ENCODE measurements around the gene ZNF839. TPM values are rescaled to one million over a fixed set of nuclear protein-coding genes. Genes with fewer than 3 reads are reported as not detected.
A peak's percentile ranks its signal among the peaks of the same experiment; 100 is the strongest.

ZNF839 gene
- total RNA-seq, 1 experiment from 2014 or later: 15.1 TPM

GRCh38 chr14:102342238-102342637 is 22.7 kb downstream of the ZNF839 start:
- DNase-seq (ENCODE audit: low spot score) (no peak), ATAC-seq (no peak)
- TF ChIP-seq ZBTB43 (CRISPR knock-in tag; IDR thresholded peaks at IDR 0.05) (no peak), GABPB1 (CRISPR knock-in tag; IDR thresholded peaks at IDR 0.05) (no peak), ZNF232 (CRISPR knock-in tag; IDR thresholded peaks at IDR 0.05) (no peak), ESRRA (CRISPR knock-in tag; IDR thresholded peaks at IDR 0.05; ENCODE audit: borderline replicate concordance) (no peak), EMX1 (CRISPR knock-in tag; IDR thresholded peaks at IDR 0.05) (no peak), ZNF317 (CRISPR knock-in tag; IDR thresholded peaks at IDR 0.05; ENCODE audit: borderline replicate concordance, low read depth) (no peak), RORB (CRISPR knock-in tag; IDR thresholded peaks at IDR 0.05) (no peak), ZNF121 (CRISPR knock-in tag; IDR thresholded peaks at IDR 0.05) (no peak), MYBL2 (CRISPR knock-in tag; IDR thresholded peaks at IDR 0.05) (no peak), PREB (CRISPR knock-in tag; IDR thresholded peaks at IDR 0.05; ENCODE audit: borderline replicate concordance) (no peak), CREM (CRISPR knock-in tag; IDR thresholded peaks at IDR 0.05) (no peak), E2F4 (CRISPR knock-in tag; IDR thresholded peaks at IDR 0.05; ENCODE audit: borderline replicate concordance, low read depth) (no peak), SP1 (CRISPR knock-in tag; conservative IDR thresholded peaks at IDR 0.05) (no peak), RELA (CRISPR knock-in tag; IDR thresholded peaks at IDR 0.05; ENCODE audit: borderline replicate concordance) (no peak)
- TF ChIP-seq, protein P1, sequence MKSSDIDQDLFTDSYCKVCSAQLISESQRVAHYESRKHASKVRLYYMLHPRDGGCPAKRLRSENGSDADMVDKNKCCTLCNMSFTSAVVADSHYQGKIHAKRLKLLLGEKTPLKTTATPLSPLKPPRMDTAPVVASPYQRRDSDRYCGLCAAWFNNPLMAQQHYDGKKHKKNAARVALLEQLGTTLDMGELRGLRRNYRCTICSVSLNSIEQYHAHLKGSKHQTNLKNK (CRISPR knock-in tag; IDR thresholded peaks at IDR 0.05): no peak
- TF ChIP-seq, protein P2, sequence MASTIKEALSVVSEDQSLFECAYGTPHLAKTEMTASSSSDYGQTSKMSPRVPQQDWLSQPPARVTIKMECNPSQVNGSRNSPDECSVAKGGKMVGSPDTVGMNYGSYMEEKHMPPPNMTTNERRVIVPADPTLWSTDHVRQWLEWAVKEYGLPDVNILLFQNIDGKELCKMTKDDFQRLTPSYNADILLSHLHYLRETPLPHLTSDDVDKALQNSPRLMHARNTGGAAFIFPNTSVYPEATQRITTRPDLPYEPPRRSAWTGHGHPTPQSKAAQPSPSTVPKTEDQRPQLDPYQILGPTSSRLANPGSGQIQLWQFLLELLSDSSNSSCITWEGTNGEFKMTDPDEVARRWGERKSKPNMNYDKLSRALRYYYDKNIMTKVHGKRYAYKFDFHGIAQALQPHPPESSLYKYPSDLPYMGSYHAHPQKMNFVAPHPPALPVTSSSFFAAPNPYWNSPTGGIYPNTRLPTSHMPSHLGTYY (CRISPR knock-in tag; IDR thresholded peaks at IDR 0.05): no peak
- TF ChIP-seq, protein P3, sequence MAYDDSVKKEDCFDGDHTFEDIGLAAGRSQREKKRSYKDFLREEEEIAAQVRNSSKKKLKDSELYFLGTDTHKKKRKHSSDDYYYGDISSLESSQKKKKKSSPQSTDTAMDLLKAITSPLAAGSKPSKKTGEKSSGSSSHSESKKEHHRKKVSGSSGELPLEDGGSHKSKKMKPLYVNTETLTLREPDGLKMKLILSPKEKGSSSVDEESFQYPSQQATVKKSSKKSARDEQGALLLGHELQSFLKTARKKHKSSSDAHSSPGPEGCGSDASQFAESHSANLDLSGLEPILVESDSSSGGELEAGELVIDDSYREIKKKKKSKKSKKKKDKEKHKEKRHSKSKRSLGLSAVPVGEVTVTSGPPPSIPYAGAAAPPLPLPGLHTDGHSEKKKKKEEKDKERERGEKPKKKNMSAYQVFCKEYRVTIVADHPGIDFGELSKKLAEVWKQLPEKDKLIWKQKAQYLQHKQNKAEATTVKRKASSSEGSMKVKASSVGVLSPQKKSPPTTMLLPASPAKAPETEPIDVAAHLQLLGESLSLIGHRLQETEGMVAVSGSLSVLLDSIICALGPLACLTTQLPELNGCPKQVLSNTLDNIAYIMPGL (CRISPR knock-in tag; IDR thresholded peaks at IDR 0.05): no peak
- CTCF ChIA-PET: interaction anchor here (0.6 to 1.2 kb wide), 2 partner anchors 95 to 1108 kb away, joined by 3 to 4 read pairs; no protein-coding TSS in a partner anchor
- Mint-ChIP-seq H3K27me3 (ENCODE audit: low read depth) (no peaks in the 10 kb centered on the region), H3K9me3 (no peaks in the 10 kb centered on the region), H3K27ac (peak overlapping the region; percentile 74; the same call in 1 of the 2 replicates), H3K4me3 (no peak overlapping the region), H3K36me3 (peaks cover 22% of the 10 kb centered on the region), H3K4me1 (no peaks in the 10 kb centered on the region; the same call in 1 of the 2 replicates)
- POLR2A ChIA-PET: no interaction called here

DNA sequence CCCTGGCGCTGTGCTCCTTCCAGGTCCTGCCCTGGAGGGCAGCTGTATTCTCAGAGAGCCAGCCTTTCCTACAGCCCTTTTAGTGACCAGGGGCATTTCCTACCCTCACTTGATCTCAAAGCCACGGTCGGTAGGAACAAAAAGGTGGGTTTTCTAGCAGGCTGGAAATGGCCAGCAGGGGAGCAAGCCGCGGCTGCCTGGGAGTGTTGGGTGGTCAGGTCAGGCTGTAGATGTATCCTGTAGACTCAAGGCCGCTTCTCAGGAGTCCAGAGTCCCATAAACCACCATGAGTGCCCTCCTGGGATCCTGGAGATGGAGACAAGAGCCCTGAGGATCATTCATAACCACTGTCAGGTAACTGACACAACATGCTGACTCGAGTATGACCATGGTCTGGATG is 24.5 kb downstream of the ZNF839 start:
- ChIA-PET CTCF (no interaction called here), POLR2A (no interaction called here)
- Mint-ChIP-seq H3K36me3 (peaks cover 25% of the 10 kb centered on the region), H3K4me3 (no peak overlapping the region), H3K4me1 (no peaks in the 10 kb centered on the region), H3K9me3 (no peaks in the 10 kb centered on the region), H3K27ac (no peak overlapping the region), H3K27me3 (ENCODE audit: low read depth) (no peaks in the 10 kb centered on the region)
- ATAC-seq: no peak
- DNase-seq (ENCODE audit: low spot score): no peak
- TF ChIP-seq FOXJ3 (CRISPR knock-in tag; IDR thresholded peaks at IDR 0.05; ENCODE audit: borderline replicate concordance) (no peak), CREB1 (CRISPR knock-in tag; IDR thresholded peaks at IDR 0.05) (no peak), GABPB1 (CRISPR knock-in tag; IDR thresholded peaks at IDR 0.05) (no peak)
- TF ChIP-seq, protein P4, sequence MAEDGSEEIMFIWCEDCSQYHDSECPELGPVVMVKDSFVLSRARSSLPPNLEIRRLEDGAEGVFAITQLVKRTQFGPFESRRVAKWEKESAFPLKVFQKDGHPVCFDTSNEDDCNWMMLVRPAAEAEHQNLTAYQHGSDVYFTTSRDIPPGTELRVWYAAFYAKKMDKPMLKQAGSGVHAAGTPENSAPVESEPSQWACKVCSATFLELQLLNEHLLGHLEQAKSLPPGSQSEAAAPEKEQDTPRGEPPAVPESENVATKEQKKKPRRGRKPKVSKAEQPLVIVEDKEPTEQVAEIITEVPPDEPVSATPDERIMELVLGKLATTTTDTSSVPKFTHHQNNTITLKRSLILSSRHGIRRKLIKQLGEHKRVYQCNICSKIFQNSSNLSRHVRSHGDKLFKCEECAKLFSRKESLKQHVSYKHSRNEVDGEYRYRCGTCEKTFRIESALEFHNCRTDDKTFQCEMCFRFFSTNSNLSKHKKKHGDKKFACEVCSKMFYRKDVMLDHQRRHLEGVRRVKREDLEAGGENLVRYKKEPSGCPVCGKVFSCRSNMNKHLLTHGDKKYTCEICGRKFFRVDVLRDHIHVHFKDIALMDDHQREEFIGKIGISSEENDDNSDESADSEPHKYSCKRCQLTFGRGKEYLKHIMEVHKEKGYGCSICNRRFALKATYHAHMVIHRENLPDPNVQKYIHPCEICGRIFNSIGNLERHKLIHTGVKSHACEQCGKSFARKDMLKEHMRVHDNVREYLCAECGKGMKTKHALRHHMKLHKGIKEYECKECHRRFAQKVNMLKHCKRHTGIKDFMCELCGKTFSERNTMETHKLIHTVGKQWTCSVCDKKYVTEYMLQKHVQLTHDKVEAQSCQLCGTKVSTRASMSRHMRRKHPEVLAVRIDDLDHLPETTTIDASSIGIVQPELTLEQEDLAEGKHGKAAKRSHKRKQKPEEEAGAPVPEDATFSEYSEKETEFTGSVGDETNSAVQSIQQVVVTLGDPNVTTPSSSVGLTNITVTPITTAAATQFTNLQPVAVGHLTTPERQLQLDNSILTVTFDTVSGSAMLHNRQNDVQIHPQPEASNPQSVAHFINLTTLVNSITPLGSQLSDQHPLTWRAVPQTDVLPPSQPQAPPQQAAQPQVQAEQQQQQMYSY (CRISPR knock-in tag; IDR thresholded peaks at IDR 0.05): no peak
- TF ChIP-seq, protein P5, sequence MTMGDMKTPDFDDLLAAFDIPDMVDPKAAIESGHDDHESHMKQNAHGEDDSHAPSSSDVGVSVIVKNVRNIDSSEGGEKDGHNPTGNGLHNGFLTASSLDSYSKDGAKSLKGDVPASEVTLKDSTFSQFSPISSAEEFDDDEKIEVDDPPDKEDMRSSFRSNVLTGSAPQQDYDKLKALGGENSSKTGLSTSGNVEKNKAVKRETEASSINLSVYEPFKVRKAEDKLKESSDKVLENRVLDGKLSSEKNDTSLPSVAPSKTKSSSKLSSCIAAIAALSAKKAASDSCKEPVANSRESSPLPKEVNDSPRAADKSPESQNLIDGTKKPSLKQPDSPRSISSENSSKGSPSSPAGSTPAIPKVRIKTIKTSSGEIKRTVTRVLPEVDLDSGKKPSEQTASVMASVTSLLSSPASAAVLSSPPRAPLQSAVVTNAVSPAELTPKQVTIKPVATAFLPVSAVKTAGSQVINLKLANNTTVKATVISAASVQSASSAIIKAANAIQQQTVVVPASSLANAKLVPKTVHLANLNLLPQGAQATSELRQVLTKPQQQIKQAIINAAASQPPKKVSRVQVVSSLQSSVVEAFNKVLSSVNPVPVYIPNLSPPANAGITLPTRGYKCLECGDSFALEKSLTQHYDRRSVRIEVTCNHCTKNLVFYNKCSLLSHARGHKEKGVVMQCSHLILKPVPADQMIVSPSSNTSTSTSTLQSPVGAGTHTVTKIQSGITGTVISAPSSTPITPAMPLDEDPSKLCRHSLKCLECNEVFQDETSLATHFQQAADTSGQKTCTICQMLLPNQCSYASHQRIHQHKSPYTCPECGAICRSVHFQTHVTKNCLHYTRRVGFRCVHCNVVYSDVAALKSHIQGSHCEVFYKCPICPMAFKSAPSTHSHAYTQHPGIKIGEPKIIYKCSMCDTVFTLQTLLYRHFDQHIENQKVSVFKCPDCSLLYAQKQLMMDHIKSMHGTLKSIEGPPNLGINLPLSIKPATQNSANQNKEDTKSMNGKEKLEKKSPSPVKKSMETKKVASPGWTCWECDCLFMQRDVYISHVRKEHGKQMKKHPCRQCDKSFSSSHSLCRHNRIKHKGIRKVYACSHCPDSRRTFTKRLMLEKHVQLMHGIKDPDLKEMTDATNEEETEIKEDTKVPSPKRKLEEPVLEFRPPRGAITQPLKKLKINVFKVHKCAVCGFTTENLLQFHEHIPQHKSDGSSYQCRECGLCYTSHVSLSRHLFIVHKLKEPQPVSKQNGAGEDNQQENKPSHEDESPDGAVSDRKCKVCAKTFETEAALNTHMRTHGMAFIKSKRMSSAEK (CRISPR knock-in tag; IDR thresholded peaks at IDR 0.05; ENCODE audit: borderline replicate concordance): no peak

Data from WTC11 (cell line).